HG02938 (cell line): ENCODE results near the gene BICRAL.
"Not testable (repeated sequence)": the region's sequence is repeated elsewhere in the genome, so short reads cannot be mapped to it uniquely, and the experiment has no call there.

Source experiments
- ATAC-seq: cut with Tn5 transposase; IDR thresholded peaks from one replicate; pipeline ENCODE4 v1.9.1; 2021; ENCODE audit warnings: mild to moderate bottlenecking, moderate library complexity; ENCODE audit not compliant: unreplicated experiment

Gene BICRAL

GRCh38 chr6:42834056-42834455, 52.2 kb downstream of the BICRAL start:
- ATAC-seq, result no peak

- no peak for ATAC-seq
These were observed 60.2 kb downstream of the BICRAL start for GRCh38 chr6:42841844-42842584.

DNA sequence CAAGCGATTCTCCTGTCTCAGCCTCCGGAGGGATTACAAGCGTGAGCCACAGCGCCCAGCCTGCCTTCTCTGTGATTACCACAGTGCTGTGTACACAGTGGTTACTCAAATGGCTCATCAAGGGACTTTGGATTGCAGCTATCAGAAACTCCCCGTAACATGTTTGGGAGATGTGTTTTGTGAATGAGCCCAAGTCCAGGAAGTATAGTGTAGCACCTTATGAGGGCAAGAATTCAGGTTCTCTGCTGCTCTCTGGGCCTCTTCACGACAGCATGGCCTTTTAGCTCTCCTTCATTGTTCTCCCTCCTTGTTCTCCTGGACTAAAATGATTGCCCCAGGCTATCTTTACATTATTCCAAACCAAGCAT, 63.5 kb downstream of the BICRAL start:
- no peak for ATAC-seq

DNA sequence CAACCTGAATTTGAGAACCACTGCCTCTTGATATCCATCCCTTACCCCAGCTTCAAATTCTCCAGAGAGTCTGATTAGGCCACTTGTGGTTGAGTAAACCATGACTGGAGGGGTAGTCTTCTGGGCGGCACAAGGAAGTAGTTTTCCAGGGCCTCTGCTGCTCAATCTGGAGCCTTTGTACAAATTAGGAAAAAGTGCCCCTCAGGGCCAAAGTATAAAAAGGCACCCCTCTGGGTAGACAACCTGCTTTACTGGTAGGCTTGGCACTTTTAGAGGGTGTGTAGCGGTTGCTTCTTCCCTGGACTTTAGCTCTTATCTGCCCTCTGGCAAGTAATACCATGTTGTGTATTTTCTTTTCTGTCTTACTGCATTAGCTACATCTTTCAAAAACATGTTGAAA, 64.7 kb downstream of the BICRAL start:
- ATAC-seq, result no peak

DNA sequence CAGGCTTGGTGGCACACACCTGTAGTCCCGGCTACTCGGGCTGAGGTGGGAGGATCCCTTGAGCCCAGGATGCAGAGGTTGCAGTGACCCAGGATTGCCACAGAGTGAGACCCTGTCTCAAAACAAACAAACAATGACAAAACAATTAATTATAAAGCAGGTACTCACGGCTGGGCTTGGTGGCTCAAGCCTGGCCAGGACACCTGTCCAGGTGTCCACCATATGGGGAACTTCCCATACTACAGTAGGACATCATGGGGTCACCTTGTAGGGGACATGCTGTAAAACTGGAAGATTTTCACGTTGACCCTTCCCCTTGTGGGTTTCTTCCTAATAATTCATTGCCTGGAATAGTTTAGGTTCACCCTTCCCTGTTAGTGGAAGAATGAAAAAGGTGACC, 66.8 kb downstream of the BICRAL start:
- no peak for ATAC-seq

- ATAC-seq, result no peak
These were observed 69.7 kb downstream of the BICRAL start for GRCh38 chr6:42851599-42851998.

- ATAC-seq, result no peak
These were observed 78.2 kb downstream of the BICRAL start for GRCh38 chr6:42860036-42860435.

GRCh38 chr6:42860481-42860880, 78.6 kb downstream of the BICRAL start:
- no peak for ATAC-seq

DNA sequence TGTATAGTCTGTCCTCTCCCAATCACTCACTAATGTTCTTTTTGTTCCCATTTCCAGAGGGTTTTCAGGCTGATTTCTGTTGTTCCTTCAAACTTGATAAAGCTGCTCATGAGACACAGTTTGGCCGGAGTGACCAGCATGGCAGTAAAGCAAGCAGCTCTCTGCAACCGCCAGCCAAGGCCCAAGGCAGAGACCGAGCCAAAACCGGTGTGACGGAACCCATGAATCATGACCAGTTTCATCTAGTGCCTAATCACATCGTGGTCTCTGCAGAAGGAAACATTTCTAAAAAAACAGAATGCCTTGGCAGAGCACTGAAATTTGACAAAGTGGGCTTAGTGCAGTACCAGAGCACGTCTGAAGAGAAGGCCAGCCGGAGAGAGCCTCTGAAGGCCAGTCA, 82.8 kb downstream of the BICRAL start:
- no peak for ATAC-seq

DNA sequence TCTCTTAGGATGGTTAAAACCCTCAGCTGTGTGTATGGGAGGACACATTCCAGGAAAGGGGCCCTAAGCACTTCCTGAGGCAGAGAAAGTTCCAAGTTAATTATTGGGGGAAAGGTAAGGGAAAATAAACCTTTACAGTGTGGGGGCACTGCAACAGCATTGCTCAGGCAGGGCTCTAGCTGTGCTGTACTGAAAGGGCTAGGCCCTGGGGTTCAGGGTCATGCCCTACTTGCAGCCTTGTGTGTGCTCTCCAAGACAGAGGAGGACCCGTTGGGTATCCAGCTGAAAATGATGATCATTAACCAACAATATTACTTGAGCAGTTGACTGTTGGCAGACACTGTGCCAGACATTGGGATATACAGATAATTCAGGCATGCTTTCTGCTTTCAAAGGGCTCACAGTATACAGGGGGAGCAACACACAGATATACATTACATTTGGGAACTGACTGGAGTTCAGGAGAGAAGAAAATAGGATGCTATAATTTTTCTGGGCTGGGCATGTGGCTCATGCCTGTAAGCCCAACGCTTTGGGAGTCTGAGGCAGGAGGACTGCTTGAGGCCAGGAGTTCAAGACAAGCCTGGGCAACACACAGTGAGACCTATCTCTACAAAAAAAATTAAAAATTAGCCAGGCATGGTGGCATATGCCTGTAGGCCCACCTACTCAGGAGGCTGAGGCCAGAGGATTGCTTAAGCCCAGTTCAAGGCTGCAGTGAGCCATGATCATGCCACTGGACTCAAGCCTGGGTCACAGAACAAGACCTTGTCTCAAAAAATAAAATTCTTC, 88.5 kb downstream of the BICRAL start:
- no peak for ATAC-seq

DNA sequence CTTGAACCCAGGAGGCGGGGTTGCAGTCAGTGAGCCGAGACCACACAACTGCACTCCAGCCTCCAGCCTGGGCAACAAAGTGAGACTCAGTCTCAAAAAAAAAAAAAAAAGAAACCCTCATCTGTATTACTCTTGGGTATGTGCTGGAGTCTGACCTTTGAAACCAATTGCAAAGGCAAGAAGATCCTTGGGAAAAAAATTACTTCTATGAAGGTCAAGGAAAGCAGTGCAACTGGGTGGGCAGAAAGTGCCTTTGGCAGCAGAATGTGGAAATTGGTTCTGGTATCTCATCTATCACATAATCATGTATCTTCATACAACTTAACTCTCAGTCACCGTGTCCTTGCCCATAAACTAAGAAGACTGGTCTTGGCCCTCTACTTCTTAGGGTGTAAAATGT, 89.9 kb downstream of the BICRAL start:
- no peak for ATAC-seq

- ATAC-seq, result no peak
These were observed 91.5 kb downstream of the BICRAL start for GRCh38 chr6:42873313-42873712.

GRCh38 chr6:42877695-42878094, 95.8 kb downstream of the BICRAL start:
- no peak for ATAC-seq

DNA sequence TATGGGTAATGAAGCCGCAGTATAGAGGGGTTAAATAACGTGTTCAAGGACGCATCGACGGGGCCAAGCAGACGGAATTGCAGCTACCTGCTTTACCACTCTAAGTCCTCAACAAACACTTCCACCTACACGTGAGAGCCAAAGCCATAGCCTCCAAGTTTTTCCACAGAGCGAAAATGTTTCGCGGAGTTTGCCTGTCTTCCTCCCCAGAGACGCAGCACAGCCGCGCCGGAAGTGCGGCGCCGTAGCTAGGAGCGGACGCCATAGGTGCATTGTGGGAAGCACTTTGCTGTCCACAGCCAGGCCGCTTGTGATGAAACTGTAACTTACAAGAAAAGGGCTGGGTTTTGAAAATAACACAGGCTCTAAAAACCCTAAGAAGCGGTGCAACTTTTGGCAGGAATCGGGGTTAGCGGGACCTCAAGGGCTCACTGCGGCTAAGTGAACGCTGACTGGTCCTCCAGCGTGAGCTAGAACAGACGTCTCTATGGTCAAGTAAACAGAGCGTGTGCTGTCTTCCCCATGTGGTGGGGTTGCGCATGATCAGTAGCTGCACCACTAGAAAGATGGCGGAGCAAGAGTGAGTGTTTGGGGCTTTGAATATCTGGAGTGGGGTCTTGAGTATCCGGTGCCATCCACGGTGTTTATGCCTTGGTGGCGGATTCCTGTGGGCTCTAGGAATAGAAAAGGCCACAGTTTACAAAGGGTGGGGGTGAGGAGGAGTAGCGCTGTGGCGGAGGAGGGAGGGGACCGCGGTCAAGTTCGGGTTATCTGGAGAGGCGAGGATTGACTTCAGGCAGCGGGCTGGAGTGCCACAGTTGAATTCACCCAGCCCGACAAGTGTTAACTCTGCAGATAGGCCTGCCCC, 97.8 kb downstream of the BICRAL start, which contains the start of gene RPL7L1:
Gene RPL7L1 (plus strand): TSS at position 245 of the 868 bp plus-strand sequence. CDS start 295 bp downstream, at position 540.
- ATAC-seq, result peak; percentile 82

DNA sequence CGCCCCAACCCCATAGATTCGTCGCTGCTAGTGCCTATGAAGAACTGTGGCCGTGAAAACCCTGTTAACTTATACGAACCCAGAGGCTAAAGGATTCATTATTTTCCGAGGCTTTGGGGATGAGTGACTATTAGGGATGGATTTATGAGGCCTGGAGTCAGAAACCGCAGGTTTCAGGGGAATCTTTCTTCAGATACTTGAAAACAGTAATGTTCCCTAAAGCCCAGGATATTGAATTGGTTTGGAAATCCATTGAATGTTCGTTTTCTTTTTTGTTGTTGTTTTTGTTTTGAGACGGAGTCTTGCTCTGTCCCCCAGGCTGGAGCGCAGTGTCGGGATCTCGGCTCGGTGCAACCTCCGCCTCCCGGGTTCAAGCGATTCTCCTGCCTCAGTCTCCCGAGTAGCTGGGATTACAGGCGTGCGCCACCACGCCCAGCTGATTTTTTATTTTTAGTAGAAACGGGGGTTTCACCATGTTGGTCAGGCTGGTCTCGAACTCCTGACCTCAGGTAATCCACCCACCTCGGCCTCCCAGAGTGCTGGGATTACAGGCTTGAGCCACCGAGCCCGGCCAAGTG, 98.5 kb downstream of the BICRAL start:
- not testable (repeated sequence) for ATAC-seq

DNA sequence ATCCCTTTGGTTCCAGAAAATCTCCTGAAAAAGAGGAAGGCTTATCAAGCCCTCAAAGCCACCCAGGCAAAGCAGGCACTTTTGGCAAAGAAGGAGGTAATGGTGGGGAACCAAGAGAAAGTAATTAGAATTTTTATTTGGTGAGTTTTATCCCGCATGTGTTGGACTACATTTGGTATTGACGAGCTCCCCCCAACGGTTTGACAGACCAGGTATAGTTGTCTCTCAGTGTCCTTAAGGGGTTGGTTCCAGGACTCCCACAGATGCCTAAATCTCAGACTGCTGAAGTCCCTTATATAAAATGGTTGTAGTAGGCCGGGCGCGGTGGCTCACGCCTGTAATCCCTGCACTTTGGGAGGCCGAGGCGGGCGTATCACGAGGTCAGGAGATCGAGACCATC, 99.0 kb downstream of the BICRAL start:
- ATAC-seq, result not testable (repeated sequence)

DNA sequence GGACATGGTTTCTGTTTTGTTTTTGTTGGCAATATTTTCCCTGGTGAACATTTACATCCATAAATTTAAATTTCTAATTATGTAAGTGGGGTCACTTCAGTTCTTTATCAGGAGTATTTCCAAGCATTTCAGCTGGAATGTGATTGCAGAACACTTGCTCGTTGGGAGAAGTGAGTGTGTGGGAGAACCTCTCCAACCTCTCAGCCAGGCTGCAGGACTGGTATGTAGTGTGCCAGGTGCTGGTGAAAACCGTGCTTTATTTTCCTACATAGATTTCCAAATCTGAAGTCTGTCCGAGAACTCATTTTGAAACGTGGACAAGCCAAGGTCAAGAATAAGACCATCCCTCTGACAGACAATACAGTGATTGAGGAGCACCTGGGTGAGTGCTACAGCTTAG, 103.8 kb downstream of the BICRAL start:
- no peak for ATAC-seq

DNA sequence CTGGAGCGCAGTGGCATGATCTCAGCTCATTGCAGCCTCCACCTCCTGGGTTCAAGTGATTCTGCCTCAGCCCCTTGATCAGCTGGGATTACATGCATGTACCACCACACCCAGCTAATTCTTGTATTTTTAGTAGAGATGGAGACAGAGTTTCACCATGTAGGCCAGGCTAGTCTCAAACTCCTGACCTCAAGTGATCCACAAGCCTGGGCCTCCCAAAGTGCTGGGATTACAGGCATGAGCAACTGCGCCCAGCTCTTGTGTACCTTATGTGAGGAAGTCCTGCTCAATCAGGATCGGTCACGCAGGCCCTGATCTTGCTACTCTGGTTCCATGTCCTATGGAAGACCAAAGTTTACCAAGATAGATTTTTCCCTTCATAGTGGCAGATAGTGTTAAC, 106.3 kb downstream of the BICRAL start:
- ATAC-seq, result not testable (repeated sequence)

DNA sequence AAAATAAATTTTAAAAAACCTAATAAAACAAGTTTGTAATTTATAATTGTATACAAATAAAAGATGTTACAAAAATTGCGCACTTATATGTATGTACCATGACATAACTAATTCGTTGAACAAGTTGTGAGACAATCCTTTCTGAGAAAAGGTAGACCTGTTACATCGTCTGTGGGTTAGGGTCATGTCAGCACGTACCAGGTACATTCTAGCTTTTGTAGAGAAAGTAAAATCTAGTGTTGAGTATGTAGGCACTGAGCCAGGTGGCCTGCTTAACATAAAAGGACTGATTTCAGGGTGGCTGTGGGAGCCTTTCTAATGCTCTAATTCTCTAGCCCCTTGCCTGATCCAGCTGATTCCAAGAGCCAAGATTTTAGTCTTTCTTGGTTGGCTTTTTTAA, 108.0 kb downstream of the BICRAL start:
- no peak for ATAC-seq

DNA sequence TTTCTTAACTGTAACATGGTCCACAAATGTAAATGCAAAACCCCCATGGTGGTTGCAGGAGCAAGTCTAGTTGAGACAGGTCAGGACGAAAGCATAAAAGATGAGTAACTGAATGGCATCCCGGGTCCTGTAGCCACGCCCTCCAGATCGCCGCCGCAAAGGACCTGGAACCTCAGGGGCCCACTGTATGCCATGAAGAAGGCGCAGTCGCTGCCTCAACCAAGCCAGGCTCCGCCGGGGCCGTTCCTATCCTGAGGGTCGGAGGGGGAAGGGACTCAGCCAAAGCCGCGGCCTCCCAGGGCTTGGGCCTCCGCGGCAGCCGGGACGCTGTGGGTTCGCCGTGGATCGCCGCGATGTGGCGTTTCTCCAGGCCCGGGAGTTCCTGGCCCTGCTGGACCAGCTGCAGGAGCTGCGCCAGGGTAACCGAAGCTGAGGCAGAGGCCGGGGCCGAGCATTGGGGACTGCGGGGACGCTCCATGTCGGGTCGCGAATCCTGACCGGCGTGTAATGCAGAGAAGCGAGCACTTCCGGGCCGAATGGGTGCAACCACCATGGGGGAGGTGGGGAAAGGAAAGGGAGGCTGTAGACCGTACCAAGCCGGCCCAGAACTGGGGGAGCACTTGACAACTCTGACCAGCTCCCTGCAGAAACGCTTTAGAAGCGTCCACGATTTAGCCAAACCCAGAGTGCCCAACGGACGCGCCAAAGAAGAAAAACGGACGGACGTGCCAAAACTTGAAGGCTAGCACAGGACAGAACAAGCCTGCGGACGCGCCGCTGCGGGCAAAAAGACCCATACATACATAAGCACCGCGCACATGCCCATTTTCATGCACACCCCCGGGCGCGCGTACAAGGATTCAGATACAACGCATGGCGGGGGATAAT, 108.7 kb downstream of the BICRAL start:
- ATAC-seq, result peak; percentile 79
